Fibroblast of skin of right quadriceps (primary cell): ENCODE measurements around the gene COLEC12.
"Not testable (repeated sequence)": the region's sequence is repeated elsewhere in the genome, so short reads cannot be mapped to it uniquely, and the experiment has no call there.

Source experiments
- DNase-seq: peaks from one replicate; pipeline ENCODE4 v3.0.0-alpha.2; 2013

COLEC12 gene

DNA sequence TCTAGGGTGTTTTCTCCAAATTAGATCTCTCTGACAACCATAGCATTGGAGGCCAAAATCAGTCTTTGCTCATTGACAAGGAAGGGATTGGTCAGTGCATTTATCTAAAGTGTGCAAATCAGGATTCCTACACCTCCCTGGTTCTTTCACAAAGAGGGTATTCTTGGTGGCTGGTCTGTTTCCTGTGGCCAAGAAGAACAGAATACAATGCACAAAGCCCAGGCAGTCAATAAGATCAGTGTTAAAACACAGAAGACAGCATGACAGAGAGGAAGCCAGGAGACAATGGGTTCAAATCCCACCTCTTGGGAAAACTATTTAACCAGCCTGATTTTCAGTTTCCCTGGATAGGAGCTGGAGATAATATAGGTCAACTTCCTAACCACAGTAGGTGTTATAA, 186.6 kb downstream of the COLEC12 start:
- no peak for DNase-seq

DNA sequence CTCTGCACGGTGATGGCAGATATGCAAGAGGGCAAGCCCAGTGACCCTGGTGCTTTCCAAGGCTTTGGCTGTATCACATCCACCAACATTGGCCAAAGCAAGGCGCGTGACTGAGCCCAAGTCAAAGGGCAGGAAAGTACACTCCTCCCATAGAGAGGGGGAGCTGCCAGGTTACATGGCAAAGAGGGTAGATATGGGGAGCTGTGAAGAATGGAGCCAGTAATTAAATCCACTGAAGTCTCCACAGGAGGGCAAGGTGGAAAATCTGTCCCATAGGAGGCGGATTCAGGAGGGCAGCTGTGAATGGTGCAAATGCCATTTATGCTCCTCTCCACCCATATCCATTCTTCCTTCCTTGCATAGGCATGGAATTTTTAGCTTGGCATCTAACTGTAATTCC, 188.1 kb downstream of the COLEC12 start:
- no peak for DNase-seq

DNA sequence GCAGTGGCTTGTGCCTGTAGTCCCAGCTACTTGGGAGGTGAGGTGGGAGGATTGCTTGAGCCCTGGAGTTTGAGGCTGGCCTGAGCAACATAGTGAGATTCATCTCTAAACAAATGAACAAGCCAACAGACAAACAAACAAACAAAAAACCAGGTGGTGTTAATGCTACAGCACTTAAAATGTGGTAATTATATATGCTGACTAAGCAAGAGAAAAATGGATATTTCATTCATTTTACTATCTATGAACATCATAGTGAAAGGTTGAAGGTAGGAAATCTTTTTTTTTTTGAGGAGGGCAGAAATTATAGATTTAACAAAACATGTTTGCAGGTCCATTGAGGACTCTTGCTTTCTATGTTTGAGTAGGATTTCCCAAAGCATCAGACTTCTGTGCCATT, 190.5 kb downstream of the COLEC12 start:
- no peak for DNase-seq

DNA sequence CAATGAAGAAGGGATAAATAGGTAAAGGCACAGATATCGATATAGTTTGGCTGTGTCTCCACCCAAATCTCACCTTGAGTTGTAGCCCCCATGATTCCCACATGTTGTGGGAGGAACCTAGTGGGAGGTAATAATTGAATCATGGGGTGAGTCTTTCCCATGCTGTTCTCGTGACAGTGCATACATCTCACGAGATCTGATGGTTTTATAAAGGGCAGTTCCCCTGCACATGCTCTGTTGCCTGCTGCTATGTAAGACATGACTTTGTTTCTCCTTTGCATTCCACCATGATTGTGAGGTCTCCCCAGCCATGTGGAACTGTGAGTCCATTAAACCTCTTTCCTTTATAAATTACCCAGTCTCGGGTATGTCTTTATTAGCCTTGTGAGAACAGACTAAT, 192.4 kb downstream of the COLEC12 start:
- not testable (repeated sequence) for DNase-seq

DNA sequence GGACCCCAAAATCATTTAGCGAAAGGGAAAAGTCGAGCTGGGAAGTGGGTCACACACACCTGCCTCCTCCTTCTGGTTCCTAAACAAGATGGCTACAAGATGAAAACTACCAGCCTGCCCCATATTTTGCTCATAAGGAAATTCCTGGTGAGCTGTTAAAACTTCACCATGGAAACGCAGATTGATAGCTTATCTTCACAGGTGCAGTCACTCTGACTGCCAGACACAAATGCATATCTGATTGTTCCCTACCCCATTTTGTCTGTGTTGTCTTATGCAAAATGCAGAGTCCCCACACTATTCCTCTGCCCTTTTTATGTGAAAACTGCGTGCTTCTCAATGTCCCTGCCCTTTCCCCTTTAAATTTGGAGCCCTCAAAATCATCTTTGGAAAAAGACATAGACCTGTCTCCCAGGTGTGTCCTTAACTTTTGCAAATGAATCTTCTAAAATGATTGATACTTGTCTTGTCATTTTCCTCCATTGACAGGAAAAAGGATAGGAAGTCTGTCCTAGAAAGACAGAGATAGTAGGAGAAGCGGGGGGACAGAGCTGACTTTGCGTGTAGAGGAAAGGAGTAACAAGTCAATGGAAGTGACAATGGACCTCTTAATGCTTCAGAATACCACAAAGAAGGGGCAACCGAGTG, 193.8 kb downstream of the COLEC12 start:
- no peak for DNase-seq

DNA sequence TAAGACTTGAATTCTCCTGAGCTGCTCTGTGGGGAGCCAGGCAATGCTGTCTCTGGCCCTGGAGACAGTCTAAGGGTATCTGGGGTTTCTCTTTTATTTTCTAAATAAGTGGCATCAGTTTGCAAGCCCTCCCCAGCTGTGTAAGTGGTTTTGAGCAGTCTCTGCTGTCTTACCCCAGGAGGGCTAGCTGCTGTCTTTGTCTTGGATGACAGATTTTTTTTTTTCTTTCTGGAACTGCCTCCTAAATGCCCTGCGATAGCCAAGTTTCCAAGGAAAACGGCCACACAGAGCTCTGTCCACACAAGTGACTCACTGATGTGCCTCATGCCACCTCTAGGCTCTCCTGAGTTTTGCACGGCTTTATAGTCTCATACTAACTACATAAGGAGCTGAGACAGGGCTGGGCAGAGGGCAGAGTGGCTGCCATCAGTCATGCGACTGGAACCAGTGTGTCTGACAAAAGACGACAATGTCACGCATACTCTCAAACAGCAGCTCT, 195.4 kb downstream of the COLEC12 start:
- DNase-seq, result no peak

DNA sequence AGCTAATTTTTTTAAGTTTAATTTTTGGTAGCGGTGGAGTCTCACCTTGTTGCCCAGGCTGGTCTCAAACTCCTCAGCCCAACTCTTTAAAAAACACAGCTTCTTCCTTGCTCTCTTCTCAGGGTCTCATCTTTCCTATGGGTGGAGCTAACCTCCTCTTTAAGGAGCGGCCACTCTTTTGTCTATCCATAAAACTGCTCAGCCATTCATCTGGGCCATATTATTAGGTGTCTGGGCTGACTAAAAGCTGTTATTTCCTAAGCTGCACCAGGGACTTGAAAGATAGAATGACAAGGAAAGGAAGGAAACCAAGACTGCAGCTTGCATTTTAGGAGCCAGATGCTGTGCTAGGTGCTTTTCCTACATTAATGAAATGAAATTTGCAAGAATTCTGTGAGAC, 196.9 kb downstream of the COLEC12 start:
- no peak for DNase-seq

DNA sequence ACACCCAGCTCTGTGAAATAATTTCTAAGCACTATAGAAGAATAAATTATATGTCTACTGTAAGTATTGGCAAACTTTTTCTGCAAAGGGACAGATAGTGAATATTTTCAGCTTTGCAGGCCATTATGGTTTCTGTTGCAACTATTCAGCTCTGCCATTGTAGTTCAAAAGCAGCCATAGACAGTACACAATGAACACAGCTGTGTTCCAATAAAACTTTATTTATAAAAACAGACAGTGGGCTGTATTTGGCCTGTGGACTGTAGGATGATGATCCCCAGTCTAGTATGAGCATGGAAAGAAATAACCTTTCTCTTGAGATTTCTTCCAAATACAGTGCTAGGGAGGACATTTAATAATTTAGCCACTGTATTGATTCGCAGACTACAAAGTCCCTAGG, 197.5 kb downstream of the COLEC12 start:
- no peak for DNase-seq

DNA sequence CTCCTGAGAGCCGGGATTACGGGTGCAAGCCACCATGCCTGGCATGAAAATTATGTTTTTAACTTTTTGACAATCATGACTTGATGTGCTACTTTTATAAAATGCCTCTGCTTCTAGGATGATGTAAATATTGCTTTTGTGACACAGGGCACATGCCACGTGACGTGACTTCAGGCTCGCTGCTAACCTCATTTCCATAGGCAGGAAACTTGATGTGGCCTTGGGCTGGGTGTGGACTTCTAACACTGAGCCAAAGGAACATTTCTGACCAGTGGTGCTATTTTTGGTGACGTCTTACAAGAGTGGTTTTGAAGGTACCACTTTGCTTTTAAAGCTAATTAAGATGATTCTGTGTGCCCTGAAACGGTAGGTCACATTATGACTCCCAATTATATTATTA, 198.4 kb downstream of the COLEC12 start:
- no peak for DNase-seq

DNA sequence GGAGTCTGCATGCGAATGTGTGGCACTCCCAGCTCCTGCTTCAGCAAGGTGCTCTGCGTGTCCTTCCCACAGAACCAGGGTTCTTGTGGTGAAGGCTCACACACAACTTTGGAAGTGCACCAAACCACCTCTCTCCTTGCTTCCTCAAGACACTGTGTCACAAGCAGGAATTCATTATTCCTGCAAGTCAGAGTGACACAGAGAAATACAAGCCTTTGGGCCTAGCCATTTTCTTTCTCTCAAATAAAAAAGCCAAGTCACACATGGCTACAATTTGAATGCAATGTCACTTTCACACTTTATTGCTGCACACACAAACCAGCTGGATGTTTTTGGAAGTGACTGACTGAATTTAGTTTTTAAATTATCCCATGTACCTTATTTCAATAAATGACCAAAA, 202.6 kb downstream of the COLEC12 start:
- DNase-seq, result peak; percentile 51

DNA sequence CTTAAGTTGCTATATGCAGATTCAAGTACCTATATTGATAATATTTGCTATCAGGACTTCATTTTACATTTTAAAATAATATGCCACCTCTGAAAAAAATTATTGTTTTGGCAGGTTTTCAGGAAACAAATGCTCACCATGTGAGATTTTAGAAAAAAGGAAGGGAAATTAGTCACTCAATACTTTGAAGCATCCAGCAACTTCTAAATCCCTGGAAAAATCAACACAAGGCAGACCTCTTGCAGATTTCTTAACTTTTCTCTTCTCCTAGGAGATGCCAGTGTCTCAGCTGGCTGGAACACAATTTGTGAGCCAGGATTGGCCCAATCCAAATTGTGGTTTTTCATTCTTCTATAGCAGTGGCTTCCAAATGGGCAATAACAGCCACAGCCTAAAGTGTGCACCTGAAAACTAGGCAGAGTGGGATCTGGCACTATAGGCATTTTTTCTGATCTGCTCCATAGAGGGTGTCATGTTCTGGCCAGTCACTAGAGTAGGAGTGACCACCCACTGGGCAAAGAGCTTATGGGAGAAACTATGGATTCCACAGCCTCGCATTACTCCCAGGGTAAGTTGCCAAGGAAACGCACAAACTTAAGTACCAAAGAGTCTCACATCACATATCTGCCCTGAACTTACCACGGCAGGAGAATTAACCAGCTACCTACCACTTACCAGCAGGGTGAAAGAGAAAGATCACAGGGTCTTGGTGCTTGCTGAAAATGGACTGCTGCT, 204.6 kb downstream of the COLEC12 start:
- peak; percentile 52 for DNase-seq

DNA sequence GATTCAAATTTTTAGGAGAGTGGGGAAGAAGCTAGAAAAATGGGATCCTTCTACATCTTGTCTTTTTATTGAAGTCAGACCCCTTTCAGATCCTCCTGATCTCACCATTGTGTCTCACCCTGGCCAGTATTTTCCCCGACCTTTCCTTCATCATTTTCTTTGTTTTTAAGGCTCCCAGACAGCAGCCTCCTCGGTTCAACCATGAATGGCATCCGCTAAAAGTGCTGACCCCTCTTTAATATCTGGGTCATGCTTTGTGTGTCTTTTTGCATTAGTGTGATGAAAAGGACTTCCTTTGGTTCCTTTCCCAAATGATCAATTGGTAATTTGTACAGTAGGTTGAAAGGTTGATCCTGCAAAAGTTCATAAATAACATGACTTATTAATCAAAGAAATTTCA, 205.9 kb downstream of the COLEC12 start:
- no peak for DNase-seq

DNA sequence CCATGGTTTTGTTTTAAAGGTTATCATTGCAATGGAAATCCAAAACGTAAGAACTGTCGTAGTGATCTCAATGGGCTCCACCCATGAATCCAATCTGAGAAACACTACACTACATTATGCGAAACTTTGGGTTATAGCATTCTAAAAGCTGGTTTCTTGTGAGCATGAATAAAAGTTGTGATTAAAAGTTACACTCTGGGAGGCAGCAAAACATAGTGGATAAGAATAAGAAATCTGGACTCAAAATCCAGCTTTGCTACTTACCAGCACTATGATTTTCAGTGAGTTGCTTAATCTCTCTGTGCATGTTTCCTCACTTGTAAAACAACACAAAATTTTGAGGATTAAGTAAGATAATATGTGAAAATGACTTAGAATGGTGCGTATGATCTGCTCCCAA, 207.0 kb downstream of the COLEC12 start:
- peak; percentile 23 for DNase-seq

DNA sequence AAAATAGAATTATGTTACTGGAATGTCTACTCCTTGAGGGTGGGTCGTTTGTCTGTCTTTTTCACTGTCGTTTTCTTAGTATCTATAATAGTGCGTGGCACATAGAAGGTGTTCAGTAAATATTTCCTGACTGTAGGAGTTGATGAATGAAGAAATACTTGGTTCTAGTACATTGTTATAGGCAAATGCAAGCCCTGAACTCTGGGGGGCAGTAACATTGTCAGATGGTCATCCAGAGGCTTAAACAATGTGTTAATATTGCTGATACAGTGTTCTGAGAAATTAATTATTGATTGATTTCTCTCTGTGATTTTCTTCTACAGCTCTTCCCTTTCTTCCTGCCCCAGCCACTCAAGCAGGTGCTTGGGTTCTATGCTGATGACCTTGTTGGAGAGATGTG, 208.2 kb downstream of the COLEC12 start:
- DNase-seq, result no peak

DNA sequence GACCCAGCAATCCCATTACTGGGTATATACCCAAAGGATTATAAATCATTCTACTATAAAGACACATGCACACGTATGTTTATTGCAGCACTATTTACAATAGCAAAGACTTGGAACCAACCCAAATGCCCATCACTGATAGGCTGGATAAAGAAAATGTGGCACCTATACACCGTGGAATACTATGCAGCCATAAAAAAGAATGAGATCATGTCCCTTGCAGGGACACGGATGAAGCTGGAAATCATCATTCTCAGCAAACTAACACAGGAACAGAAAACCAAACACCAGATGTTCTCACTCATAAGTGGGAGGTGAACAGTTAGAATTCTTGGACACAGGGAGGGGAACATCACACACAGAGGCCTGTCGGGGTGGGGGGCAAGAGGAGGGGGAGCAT, 210.5 kb downstream of the COLEC12 start:
- not testable (repeated sequence) for DNase-seq

DNA sequence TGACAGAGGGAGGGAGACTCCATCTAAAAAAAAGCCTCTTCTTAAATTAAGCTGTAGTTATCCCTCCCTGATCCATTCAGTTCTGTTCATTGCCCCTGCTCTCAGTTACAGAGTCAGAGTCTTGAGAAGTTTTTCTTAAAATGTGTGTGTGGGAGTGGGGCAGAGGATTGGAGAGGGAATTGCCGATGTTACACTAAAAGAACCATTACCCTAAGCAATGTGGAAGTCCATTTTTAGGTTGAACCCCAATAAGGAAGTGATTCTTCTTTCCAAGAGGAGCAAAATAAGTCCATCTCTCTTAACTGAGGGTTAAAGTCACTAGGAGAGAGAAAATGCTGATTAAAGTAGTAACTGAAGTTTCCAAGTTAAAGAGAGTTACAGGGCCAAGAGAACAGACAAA, 211.5 kb downstream of the COLEC12 start:
- no peak for DNase-seq

DNA sequence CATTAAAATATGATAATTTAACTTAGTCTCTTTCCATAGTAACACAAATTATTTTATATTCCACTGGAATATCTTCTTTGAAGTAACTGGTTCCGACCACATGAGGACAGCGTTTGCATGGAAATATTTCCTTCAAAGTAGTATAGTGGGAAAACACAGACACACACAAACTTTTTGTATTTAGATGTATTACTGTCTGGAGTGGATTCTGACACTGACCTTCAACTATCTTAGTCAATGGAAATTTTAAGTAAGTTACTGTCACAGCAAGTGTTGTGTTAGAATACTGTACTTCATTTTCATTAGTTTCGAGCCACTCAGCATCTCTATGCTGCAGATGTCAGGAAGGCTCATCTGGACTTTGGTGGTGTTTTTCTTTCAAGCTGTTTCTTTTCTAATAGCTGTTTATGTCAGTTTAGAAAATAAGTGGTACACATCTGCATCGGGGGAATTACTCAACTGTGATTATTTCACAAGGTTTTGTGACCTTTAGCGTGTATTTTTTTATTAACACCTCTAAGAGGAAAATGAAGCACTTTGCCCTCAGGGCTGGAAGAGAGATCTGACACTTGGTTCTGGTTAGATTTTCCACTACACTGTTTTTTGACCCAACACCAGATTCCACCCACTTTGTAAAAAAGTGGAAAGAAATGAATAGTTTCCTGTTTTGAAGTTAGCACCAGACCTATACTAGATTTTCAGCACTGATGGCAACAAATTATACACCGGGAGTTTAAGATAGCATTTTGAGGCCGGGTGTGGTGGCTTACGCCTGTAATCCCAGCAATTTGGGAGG, 213.8 kb downstream of the COLEC12 start:
- DNase-seq, result peak; percentile 51

DNA sequence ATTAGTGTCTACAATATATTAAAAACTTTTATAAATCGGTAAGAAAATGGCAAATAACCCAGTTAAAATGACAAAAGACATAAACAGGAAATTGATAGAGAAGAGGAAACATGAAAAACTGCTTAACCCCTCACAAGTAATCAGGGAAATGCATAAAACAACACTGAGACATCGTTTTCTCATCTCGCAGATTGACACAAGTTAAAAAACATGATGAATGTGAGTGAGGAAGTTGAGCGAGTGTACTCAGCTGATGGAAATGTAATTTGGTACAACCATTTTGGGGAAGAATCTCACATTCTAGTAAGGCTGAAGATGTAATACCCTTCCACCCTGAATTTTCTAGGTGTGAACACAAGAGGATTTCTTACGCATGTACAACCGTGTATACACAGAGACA, 214.7 kb downstream of the COLEC12 start:
- DNase-seq, result no peak

DNA sequence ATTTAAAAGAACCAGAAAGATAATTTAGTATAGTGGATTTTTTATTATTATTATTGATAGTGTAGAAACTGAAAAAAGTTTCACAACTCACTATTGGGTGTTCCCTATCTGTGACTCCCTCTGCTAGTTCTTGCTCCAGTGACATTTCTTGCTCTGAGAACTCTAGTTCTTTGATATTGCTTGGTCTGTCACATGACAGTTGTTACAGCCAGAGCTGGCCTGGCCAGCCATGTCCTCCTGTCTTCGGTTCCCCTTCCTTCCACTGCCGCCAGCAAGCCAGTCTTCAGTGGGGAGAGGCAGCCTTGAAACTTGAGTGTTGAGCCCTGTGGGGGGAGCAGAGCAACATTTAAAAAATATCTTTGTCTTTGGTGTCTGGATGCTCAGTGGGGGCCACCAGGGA, 225.0 kb downstream of the COLEC12 start:
- no peak for DNase-seq

DNA sequence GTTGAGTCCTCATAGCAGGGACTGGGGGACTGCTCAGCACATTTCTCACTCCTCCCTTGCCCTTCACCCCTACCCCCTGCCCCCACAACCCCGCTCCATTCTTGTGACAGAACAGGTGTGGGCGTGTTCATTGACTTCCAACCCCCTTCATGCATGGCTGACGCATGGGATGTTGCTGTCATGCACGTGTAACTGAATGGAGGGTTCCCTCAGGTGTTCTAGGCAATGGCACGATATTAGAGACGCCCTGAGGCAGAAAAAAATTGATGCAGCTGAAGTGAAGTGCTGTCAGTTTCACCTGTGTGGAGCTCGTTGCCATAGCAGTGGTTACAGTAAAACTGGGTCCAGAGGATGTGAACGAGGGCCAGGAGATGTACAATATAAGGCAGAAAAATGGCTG, 226.2 kb downstream of the COLEC12 start:
- DNase-seq, result no peak

DNA sequence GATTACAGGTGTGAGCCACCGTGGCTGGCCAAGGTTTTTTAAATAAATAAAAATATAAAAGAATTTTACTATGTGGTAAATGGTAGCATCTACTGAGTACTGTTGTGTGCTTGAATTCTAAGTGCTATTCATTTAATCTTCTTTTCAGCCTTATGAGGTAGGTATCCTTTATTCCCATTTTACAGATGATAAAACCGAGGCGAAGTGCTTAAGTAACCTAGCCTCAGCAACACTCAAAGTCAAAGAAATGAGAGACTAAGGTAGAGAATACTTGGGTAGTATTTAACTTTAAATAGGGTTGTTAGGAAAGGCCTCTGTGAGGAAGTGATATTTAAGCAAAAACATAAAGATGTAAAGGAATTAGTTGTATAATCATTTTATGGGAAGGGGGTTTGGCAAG, 227.0 kb downstream of the COLEC12 start:
- no peak for DNase-seq

DNA sequence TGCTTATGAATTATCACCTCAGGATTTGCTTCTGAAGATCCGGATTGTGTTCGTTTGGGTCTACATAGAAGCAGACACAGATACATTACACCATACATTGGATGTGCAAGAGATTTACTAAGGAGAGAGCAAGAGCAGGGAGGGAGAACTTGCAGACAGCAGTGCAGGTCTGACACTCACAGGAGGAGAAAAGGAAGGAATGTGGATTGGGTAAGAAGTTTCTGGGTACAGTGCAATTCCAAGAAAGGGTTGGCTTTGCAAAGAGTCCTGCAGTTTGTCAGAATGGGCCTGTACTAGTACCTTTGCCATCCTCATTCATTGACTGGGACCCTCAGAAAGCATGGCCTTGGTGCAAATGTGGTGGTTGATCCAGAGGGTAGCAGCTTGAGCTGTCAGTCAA, 227.9 kb downstream of the COLEC12 start:
- DNase-seq, result no peak

DNA sequence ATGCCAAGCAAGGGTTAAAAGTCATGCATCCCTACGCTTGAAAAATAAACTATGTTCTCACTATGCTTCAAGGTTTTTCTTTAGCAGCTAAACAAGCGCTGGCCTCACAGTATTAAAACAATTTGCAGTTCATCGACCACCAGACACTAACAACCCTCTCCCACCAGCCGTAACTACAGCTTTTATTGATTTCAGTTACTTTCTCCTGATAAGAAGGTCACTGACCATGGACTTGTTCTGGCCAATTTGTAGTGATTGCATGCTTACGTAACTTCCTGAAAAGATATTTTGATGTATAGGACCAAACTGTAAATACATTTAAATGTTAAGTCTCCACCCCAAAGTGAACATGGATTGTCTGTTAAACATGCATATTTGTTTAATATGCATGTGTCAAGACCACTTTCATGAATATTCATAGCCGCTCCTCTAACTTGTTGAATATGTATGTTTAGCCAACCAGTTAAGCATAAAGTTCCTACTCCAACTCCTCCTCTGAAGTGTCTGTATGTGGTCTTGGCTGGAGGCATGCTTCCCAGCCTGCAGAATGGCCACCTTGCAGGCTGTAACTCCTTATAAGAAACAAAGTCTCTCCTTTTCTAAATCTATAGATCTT, 230.9 kb downstream of the COLEC12 start:
- DNase-seq, result no peak
